ENCODE results near the gene ZFP36L2.

- TF ChIP-seq POLR2AphosphoS5 (IDR thresholded peaks at IDR 0.05; ENCODE audit: borderline replicate concordance, low read depth, low read length) (no peak), EZH2 (IDR thresholded peaks at IDR 0.05) (no peak)
These were observed 28.1 kb downstream of the ZFP36L2 start for GRCh38 chr2:43198263-43198662.
